ENCODE data around the gene PPP1R3G. TPM values are rescaled to one million over a fixed set of nuclear protein-coding genes. Genes with fewer than 3 reads are reported as not detected.

PPP1R3G gene
- total and polyA plus RNA-seq, 2 donors (not counting 1 experiment from before 2014, with no cell fraction given): 0.72 to 3.3 TPM

- no peak overlapping the region for H3K4me3 ChIP-seq (replicated peaks in 1 of 4; ENCODE audit: control extremely low read depth in 1 of 4, insufficient read depth in 1 of 4, low read depth in 3 of 4, low read length in 4 of 4)
- H3K4me1 ChIP-seq (ENCODE audit: control insufficient read depth, extremely low read depth, insufficient read depth, low read length): no peaks in the 10 kb centered on the region
- DNase-seq (ENCODE audit: low read depth in 2 of 2): peak in 1 of 2 donors; percentile 13
- no peak overlapping the region for H3K9ac ChIP-seq (ENCODE audit: insufficient read depth, low read length)
- H3K27me3 ChIP-seq (ENCODE audit: control insufficient read depth, insufficient read depth, low read length): no peaks in the 10 kb centered on the region
- H3K79me2 ChIP-seq (ENCODE audit: control insufficient read depth, insufficient read depth, low read length): no peaks in the 10 kb centered on the region
- no peak overlapping the region for H3K27ac ChIP-seq (ENCODE audit: insufficient read depth, low read length)
- H2AFZ ChIP-seq (ENCODE audit: low read length): no peak overlapping the region
- no peaks in the 10 kb centered on the region for H4K20me1 ChIP-seq (ENCODE audit: control insufficient read depth, extremely low read depth, insufficient read depth, low read length)
- H3K4me2 ChIP-seq (ENCODE audit: extremely low read depth, insufficient read depth, low read length): no peak overlapping the region
- TF ChIP-seq EZH2 (IDR thresholded peaks at IDR 0.05; ENCODE audit: low read length, missing control alignments): no peak
- no peak for TF ChIP-seq CTCF (conservative IDR thresholded peaks at IDR 0.05 in 1 of 2, IDR thresholded peaks at IDR 0.05 in 1 of 2; ENCODE audit: low read depth in 1 of 2, low read length in 2 of 2)
- no peaks in the 10 kb centered on the region for H3K36me3 ChIP-seq (ENCODE audit: control insufficient read depth, insufficient read depth, low read length)
- H3K9me3 ChIP-seq (ENCODE audit: control insufficient read depth, insufficient read depth, low read depth, low read length): no peaks in the 10 kb centered on the region
Observed at GRCh38 chr6:5107341-5107740, 22.2 kb downstream of the PPP1R3G start.

GRCh38 chr6:5108068-5108467, 22.9 kb downstream of the PPP1R3G start:
- Histone ChIP-seq H3K4me2 (ENCODE audit: extremely low read depth, insufficient read depth, low read length) (no peak overlapping the region), H3K27ac (ENCODE audit: insufficient read depth, low read length) (no peak overlapping the region), H3K79me2 (ENCODE audit: control insufficient read depth, insufficient read depth, low read length) (no peaks in the 10 kb centered on the region), H3K4me3 (replicated peaks in 1 of 4; ENCODE audit: control extremely low read depth in 1 of 4, insufficient read depth in 1 of 4, low read depth in 3 of 4, low read length in 4 of 4) (no peak overlapping the region), H3K4me1 (ENCODE audit: control insufficient read depth, extremely low read depth, insufficient read depth, low read length) (no peaks in the 10 kb centered on the region), H2AFZ (ENCODE audit: low read length) (no peak overlapping the region), H4K20me1 (ENCODE audit: control insufficient read depth, extremely low read depth, insufficient read depth, low read length) (no peaks in the 10 kb centered on the region), H3K36me3 (ENCODE audit: control insufficient read depth, insufficient read depth, low read length) (no peaks in the 10 kb centered on the region), H3K9ac (ENCODE audit: insufficient read depth, low read length) (no peak overlapping the region), H3K9me3 (ENCODE audit: control insufficient read depth, insufficient read depth, low read depth, low read length) (no peaks in the 10 kb centered on the region), H3K27me3 (ENCODE audit: control insufficient read depth, insufficient read depth, low read length) (no peaks in the 10 kb centered on the region)
- no peak for DNase-seq (ENCODE audit: low read depth in 2 of 2)
- TF ChIP-seq CTCF (conservative IDR thresholded peaks at IDR 0.05 in 1 of 2, IDR thresholded peaks at IDR 0.05 in 1 of 2; ENCODE audit: low read depth in 1 of 2, low read length in 2 of 2) (no peak), EZH2 (IDR thresholded peaks at IDR 0.05; ENCODE audit: low read length, missing control alignments) (no peak)

GRCh38 chr6:5108536-5109150, 23.5 kb downstream of the PPP1R3G start:
- DNase-seq (ENCODE audit: low read depth in 2 of 2): no peak
- Histone ChIP-seq H3K36me3 (ENCODE audit: control insufficient read depth, insufficient read depth, low read length) (no peaks in the 10 kb centered on the region), H2AFZ (ENCODE audit: low read length) (no peak overlapping the region), H4K20me1 (ENCODE audit: control insufficient read depth, extremely low read depth, insufficient read depth, low read length) (no peaks in the 10 kb centered on the region), H3K79me2 (ENCODE audit: control insufficient read depth, insufficient read depth, low read length) (no peaks in the 10 kb centered on the region), H3K9me3 (ENCODE audit: control insufficient read depth, insufficient read depth, low read depth, low read length) (no peaks in the 10 kb centered on the region), H3K4me3 (replicated peaks in 1 of 4; ENCODE audit: control extremely low read depth in 1 of 4, insufficient read depth in 1 of 4, low read depth in 3 of 4, low read length in 4 of 4) (no peak overlapping the region), H3K4me2 (ENCODE audit: extremely low read depth, insufficient read depth, low read length) (no peak overlapping the region), H3K27me3 (ENCODE audit: control insufficient read depth, insufficient read depth, low read length) (no peaks in the 10 kb centered on the region), H3K27ac (ENCODE audit: insufficient read depth, low read length) (no peak overlapping the region), H3K9ac (ENCODE audit: insufficient read depth, low read length) (no peak overlapping the region), H3K4me1 (ENCODE audit: control insufficient read depth, extremely low read depth, insufficient read depth, low read length) (no peaks in the 10 kb centered on the region)
- TF ChIP-seq EZH2 (IDR thresholded peaks at IDR 0.05; ENCODE audit: low read length, missing control alignments) (no peak), CTCF (conservative IDR thresholded peaks at IDR 0.05 in 1 of 2, IDR thresholded peaks at IDR 0.05 in 1 of 2; ENCODE audit: low read depth in 1 of 2, low read length in 2 of 2) (no peak)

Data from fibroblast of lung (primary cell).